GM12878 (cell line): Measurements from ENCODE around the gene WDR26.

Experiments
- CHD1 ChIP-seq: IDR thresholded peaks from 2 replicates; pipeline ENCODE4 v1.6.1; 2012; ENCODE audit warnings: low read depth, low read length, improper control_type of control experiment
- CTCF ChIP-seq, 3 experiments: IDR thresholded peaks in 2 of 3; conservative IDR thresholded peaks in 1 of 3; 2 replicates each; pipeline ENCODE4 v1.5.1; 2011; ENCODE audit warnings: low read depth in 3 of 3, low read length in 3 of 3, mild to moderate bottlenecking in 3 of 3, control low read depth in 2 of 3, moderate library complexity in 2 of 3, inconsistent platforms in 1 of 3, mixed read lengths in 1 of 3; ENCODE audit not compliant: control insufficient read depth in 2 of 3, insufficient read depth in 1 of 3; ENCODE audit errors: extremely low read depth in 1 of 3
- KDM1A ChIP-seq: fragments of 200-600 bp; sonication (generic); IDR thresholded peaks from 2 replicates; pipeline ENCODE4 v1.6.1; 2016; ENCODE audit warnings: borderline replicate concordance
- MAX ChIP-seq: IDR thresholded peaks from 2 replicates; pipeline ENCODE4 v1.6.1; 2012; ENCODE audit warnings: low read depth, low read length, improper control_type of control experiment
- POLR2AphosphoS5 ChIP-seq: IDR thresholded peaks from 2 replicates; pipeline ENCODE4 v1.6.1; 2011; ENCODE audit warnings: mild to moderate bottlenecking, low read length, inconsistent platforms
- SRF ChIP-seq, 2 experiments: IDR thresholded peaks; 2 replicates each; pipeline ENCODE4 v1.6.1; 2011; ENCODE audit warnings: low read depth in 2 of 2, low read length in 2 of 2, mild to moderate bottlenecking in 1 of 2, moderate library complexity in 1 of 2
- SUZ12 ChIP-seq: fragments of 200-600 bp; sonication (generic); IDR thresholded peaks from one replicate; pipeline ENCODE4 v1.6.1; 2018; ENCODE audit warnings: antibody characterized with exemption, mild to moderate bottlenecking; ENCODE audit not compliant: unreplicated experiment
- TAF1 ChIP-seq: IDR thresholded peaks from 2 replicates; pipeline ENCODE4 v1.6.1; 2011; ENCODE audit warnings: mild to moderate bottlenecking, low read depth, low read length, borderline replicate concordance
- USF2 ChIP-seq: IDR thresholded peaks from 2 replicates; pipeline ENCODE4 v1.6.1; 2011; ENCODE audit warnings: low read depth, low read length, improper control_type of control experiment, borderline replicate concordance
- ZNF217 ChIP-seq: fragments of 450-650 bp; IDR thresholded peaks from 2 replicates; pipeline ENCODE4 v1.6.1; 2017; ENCODE audit warnings: antibody characterized with exemption, mild to moderate bottlenecking
- ZZZ3 ChIP-seq: IDR thresholded peaks from 2 replicates; pipeline ENCODE4 v1.6.1; 2011; ENCODE audit warnings: low read depth; ENCODE audit not compliant: control insufficient read depth, insufficient read length

GRCh38 chr1:224435999-224436398 lies 1.4 kb upstream of the WDR26 start:
- TF ChIP-seq CTCF (IDR thresholded peaks at IDR 0.05 in 2 of 3, conservative IDR thresholded peaks at IDR 0.05 in 1 of 3; ENCODE audit: control insufficient read depth in 2 of 3, extremely low read depth in 1 of 3, insufficient read depth in 1 of 3, low read depth in 3 of 3, low read length in 3 of 3) (no peak), CHD1 (no peak), SRF (IDR thresholded peaks at IDR 0.05; ENCODE audit: low read depth in 2 of 2, low read length in 2 of 2) (no peak), TAF1 (no peak), MAX (no peak), ZNF217 (no peak), USF2 (no peak), SUZ12 (no peak), POLR2AphosphoS5 (no peak), KDM1A (no peak), ZZZ3 (no peak)
